RCC 7860 (cell line): Measurements from ENCODE around the gene BST1.

Source experiments
- DNase-seq: peaks from one replicate; pipeline ENCODE4 v3.0.0-alpha.2; 2015; ENCODE audit warnings: low spot score
- FAIRE-seq: peaks from 2 replicates; lab custom pipeline; 2012; peaks lifted over from hg19 to GRCh38; lab: Jason Lieb, UNC

BST1 gene

GRCh38 chr4:15675356-15675755 is 27.5 kb upstream of the BST1 start:
- no peak for DNase-seq
- no peak for FAIRE-seq

- DNase-seq: no peak
- FAIRE-seq: no peak
These were observed 26.8 kb upstream of the BST1 start for GRCh38 chr4:15676039-15676438.

- FAIRE-seq (no peak), DNase-seq (no peak)
These were observed 26.0 kb upstream of the BST1 start for GRCh38 chr4:15676899-15677298.

GRCh38 chr4:15677507-15677988 is 25.3 kb upstream of the BST1 start:
- DNase-seq (peak; percentile 89), FAIRE-seq (peak; percentile 93)

- no peak for DNase-seq
- FAIRE-seq: no peak
These were observed 21.8 kb upstream of the BST1 start for GRCh38 chr4:15681067-15681371.

GRCh38 chr4:15681372-15682241 is 21.3 kb upstream of the BST1 start, which contains the start of gene FAM200B:
Gene FAM200B (plus strand): TSS chr4:15681827. CDS start chr4:15686978, 5,151 bp downstream.
- FAIRE-seq: peak; percentile 91
- peak; percentile 99 for DNase-seq

- peak; percentile 26 for DNase-seq
- peak; percentile 7 for FAIRE-seq
These were observed 20.4 kb upstream of the BST1 start for GRCh38 chr4:15682242-15683142.

- DNase-seq (no peak), FAIRE-seq (no peak)
These were observed 19.7 kb upstream of the BST1 start for GRCh38 chr4:15683143-15683495.

- no peak for DNase-seq
- no peak for FAIRE-seq
These were observed 18.4 kb upstream of the BST1 start for GRCh38 chr4:15684498-15684897.

- FAIRE-seq: no peak
- no peak for DNase-seq
These were observed 14.8 kb upstream of the BST1 start for GRCh38 chr4:15688051-15688450.

GRCh38 chr4:15689540-15689939 is 13.3 kb upstream of the BST1 start:
- FAIRE-seq: no peak

GRCh38 chr4:15690020-15690809 is 12.7 kb upstream of the BST1 start:
- peak; percentile 89 for DNase-seq
- FAIRE-seq: peak; percentile 96

More at GRCh38 chr4:15689540-15689939, 13.3 kb upstream of the BST1 start:
- DNase-seq: no peak

GRCh38 chr4:15691346-15692135 is 11.3 kb upstream of the BST1 start:
- DNase-seq (peak; percentile 37), FAIRE-seq (no peak)

- no peak for FAIRE-seq
These were observed 10.3 kb upstream of the BST1 start for GRCh38 chr4:15692602-15693001.

GRCh38 chr4:15694431-15694830 is 8.4 kb upstream of the BST1 start:
- DNase-seq (no peak), FAIRE-seq (peak; percentile 10)

More at GRCh38 chr4:15692602-15693001, 10.3 kb upstream of the BST1 start:
- no peak for DNase-seq

GRCh38 chr4:15695240-15695699 is 7.6 kb upstream of the BST1 start:
- DNase-seq (peak; percentile 99), FAIRE-seq (peak; percentile 99)

- DNase-seq (no peak), FAIRE-seq (no peak)
These were observed 7.1 kb upstream of the BST1 start for GRCh38 chr4:15695729-15696128.

GRCh38 chr4:15696866-15697265 is 6.0 kb upstream of the BST1 start:
- DNase-seq: no peak
- FAIRE-seq: no peak

- FAIRE-seq: no peak
- no peak for DNase-seq
These were observed 574 bp downstream of the BST1 start for GRCh38 chr4:15703439-15703838.

GRCh38 chr4:15704129-15704528 is 1.3 kb downstream of the BST1 start:
- no peak for FAIRE-seq
- no peak for DNase-seq
